HG03196 (cell line): ENCODE measurements around the gene SMO.
"Not testable (repeated sequence)": the region's sequence is repeated elsewhere in the genome, so short reads cannot be mapped to it uniquely, and the experiment has no call there.

ENCODE experiments used
- ATAC-seq: cut with Tn5 transposase; IDR thresholded peaks from one replicate; pipeline ENCODE4 v1.9.1; 2021; ENCODE audit not compliant: unreplicated experiment

Gene SMO

DNA sequence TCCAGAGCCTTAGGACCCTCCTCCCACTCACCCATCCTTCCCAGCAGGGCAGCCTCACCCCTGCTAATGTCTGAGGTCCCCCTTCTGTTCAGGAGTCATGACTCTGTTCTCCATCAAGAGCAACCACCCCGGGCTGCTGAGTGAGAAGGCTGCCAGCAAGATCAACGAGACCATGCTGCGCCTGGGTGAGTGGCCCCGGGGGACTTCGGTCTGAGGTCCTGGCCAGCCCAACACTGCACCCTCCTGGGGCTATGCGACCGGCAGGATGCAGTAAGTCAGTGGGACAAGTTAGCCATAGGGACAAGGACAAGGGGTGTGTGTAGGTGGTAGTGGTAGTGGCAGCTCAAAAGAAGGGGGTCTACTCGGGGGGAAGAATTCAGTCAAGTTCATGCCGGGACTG is 20.2 kb downstream of the SMO start:
- no peak for ATAC-seq

DNA sequence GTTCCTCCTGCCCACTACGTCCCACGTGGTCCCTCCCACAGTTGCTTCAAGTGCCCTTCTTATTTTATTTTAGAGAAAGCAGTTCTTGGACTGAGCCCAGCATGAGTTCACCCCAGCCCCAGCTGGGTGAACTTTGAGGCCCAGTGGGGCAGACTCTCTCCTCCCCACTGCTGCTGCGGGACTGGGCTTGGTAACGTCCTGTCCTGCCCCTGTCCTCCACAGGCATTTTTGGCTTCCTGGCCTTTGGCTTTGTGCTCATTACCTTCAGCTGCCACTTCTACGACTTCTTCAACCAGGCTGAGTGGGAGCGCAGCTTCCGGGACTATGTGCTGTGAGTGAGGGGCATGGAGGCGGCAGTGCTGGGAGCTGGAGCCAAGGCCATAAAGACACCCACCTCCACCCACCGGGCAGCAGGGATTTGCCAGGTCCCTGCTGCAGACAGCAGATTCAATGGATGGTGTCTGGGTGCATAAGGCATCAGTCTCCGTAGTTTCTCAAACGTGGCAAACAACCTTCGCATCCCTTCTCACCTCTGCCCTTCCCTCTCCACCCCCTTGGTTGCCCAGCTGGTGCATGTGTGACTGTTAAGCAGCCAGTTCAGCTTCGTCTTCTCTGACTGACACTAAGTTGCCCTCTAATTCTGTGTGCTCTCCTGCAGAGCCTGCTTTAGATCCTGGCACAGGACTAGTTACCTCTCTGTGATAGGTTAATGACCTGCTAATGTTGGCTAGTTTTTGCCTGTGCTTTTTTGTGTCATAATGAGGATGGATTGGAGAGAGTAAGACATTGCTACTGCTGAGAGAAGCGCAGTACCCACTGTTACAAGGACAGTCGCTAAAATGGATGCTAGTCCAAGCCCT is 20.9 kb downstream of the SMO start:
- ATAC-seq: no peak

DNA sequence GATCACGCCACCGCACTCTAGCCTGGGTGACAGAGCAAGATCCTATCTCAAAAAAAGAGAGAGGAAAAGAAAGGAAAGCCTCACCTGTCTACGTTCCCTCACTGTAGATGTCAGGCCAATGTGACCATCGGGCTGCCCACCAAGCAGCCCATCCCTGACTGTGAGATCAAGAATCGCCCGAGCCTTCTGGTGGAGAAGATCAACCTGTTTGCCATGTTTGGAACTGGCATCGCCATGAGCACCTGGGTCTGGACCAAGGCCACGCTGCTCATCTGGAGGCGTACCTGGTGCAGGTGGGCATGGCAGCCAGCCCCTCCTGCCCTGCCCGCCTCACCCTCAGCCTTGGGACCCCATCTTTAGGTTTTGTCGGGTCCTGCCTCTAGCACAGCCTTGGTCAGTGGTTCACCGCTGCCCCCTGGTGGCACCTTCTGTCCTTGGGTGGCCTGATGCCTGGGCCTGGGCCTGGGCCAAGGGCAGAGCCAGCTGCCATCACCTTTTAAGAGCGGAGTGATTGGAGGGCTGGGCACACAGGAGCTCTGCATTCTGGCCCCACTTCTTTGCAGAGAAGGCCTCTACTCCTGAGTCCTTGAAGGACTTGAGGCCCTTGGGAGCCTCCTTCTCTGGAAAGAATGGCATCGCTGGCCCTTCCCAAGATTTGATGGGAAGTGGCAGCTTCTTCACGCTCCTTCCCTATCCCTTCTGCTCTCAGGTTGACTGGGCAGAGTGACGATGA is 22.0 kb downstream of the SMO start:
- ATAC-seq: no peak

DNA sequence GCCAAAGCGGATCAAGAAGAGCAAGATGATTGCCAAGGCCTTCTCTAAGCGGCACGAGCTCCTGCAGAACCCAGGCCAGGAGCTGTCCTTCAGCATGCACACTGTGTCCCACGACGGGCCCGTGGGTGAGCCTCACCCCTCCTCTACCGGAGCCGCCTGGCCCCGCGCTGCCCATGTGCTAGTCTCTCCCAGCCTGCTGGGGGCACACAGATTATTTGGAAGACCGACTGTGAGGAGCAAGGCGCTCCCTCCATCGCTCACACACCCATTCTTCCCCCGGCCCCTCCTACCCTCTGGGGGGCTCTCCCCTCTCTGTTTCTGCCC is 22.5 kb downstream of the SMO start:
- ATAC-seq: no peak

DNA sequence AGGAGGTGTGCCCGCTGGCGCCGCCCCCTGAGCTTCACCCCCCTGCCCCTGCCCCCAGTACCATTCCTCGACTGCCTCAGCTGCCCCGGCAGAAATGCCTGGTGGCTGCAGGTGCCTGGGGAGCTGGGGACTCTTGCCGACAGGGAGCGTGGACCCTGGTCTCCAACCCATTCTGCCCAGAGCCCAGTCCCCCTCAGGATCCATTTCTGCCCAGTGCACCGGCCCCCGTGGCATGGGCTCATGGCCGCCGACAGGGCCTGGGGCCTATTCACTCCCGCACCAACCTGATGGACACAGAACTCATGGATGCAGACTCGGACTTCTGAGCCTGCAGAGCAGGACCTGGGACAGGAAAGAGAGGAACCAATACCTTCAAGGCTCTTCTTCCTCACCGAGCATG is 23.7 kb downstream of the SMO start:
- ATAC-seq: no peak

DNA sequence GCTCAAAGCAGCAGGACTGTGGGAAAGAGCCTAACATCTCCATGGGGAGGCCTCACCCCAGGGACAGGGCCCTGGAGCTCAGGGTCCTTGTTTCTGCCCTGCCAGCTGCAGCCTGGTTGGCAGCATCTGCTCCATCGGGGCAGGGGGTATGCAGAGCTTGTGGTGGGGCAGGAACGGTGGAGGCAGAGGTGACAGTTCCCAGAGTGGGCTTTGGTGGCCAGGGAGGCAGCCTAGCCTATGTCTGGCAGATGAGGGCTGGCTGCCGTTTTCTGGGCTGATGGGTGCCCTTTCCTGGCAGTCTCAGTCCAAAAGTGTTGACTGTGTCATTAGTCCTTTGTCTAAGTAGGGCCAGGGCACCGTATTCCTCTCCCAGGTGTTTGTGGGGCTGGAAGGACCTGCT is 24.2 kb downstream of the SMO start:
- ATAC-seq: no peak

DNA sequence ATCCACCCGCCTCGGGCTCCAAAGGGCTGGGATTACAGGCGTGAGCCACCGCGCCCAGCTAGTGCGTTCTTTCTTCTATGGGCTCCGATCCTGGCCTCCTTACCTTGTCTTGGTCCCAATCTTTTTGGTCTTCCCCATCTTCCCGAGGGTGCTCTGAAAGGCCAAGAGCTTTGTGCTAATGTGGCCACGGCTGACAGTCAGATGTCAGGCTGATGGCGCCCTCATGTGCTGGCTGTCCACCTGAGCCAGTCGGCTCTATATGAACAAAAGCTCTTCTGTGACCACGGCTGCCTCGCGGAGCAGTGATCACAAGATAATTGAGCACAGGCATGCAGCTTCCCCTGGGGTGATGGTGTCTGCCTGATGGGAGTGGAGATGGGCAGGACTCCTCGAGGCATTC is 25.4 kb downstream of the SMO start:
- ATAC-seq: no peak

DNA sequence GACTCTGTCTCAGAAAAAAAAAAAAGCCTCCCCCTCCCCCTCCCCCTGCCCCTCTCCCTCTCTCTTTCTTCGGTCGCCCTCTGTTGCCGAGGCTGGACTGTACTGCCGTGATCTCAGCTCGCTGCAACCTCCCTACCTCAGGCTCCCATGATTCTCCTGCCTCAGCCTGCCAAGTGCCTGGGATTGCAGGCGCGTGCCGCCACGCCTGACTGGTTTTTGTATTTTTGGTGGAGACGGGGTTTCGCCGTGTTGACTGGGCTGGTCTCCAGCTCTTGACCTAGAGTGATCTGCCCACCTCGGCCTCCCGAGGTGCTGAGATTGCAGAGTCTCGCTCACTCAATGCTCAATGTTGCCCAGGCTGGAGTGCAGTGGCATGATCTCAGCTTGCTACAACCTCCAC is 27.3 kb downstream of the SMO start:
- not testable (repeated sequence) for ATAC-seq

DNA sequence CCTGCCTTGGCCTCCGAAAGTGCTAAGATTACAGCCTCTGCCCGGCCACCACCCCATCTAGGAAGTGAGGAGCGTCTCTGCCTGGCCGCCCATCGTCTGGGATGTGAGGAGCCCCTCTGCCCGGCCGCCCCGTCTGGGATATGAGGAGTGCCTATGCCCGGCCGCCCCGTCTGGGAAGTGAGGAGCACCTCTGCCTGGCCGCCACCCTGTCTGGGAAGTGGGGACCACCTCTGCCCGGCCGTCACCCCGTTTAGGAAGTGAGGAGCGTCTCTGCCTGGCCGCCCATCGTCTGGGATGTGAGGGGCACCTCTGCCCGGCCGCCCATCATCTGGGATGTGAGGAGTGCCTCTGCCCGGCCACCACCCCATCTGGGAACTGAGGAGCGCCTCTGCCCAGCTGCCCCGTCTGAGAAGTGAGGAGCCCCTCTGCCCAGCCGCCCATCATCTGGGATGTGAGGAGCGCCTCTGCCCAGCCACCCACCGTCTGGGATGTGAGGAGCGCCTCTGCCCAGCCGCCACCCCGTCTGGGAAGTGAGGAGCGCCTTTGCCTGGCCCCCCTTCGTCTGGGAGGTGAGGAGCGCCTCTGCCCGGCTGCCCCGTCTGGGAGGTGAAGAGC is 27.8 kb downstream of the SMO start:
- ATAC-seq: not testable (repeated sequence)

DNA sequence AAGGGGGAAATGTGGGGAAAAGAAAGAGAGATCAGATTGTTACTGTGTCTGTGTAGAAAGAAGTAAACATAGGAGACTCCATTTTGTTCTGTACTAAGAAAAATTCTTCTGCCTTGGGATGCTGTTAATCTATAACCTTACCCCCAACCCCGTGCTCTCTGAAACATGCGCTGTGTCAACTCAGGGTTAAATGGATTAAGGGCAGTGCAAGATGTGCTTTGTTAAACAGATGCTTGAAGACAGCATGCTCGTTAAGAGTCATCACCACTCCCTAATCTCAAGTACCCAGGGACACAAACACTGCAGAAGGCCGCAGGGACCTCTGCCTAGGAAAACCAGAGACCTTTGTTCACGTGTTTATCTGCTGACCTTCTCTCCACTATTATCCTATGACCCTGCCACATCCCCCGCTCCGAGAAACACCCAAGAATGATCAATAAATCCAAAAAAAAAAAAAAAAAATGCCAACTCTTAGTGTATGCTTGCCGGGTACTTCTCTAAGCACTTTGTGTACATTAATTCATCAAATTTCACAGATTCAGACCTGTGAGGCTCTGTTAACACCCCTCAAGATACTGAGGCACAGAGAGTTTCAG is 28.5 kb downstream of the SMO start:
- not testable (repeated sequence) for ATAC-seq

DNA sequence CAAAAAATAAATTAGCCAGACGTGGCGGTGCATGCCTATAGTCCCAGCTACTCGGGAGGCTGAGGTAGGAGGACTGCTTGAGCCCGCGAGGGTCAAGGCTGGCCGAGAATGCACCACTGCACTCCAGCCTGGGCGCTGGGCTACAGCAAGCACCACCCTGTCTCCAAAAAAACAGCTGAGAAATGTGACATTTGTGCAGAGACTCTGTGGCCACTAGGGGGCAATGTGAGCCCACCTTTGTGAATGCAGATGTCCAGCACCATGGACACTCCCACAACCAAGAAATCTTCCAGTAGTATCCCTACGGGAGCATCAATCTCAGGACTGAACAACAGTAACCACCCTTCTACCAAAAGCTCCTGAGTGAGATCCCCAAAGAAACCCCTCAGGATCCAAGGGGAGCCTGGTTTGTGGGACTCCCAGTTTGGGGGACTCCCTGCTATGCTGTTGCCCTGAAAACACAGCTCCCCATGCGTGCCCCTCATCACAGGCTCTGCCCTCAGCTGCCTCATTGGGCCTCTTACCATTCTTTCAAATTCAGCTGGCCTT is 30.2 kb downstream of the SMO start:
- no peak for ATAC-seq

DNA sequence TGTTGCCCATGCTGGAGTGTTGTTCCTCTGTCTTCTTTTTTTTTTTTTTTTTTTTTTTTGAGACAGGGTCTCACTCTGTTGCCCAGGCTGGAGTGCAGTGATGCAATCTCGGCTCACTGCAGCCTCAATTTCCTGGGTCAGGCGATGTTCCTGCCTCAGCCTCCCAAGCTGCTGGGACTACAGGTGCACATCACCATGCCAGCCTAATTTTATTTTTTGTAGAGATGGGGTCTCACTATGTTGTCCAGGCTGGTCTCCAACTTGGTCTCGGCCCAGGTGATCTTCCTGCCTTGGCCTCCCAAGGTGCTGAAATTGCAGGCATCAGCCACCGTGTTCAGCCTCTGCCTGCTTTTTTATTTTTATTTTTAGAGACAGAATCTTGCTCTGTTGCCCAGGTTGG is 30.7 kb downstream of the SMO start:
- not testable (repeated sequence) for ATAC-seq

DNA sequence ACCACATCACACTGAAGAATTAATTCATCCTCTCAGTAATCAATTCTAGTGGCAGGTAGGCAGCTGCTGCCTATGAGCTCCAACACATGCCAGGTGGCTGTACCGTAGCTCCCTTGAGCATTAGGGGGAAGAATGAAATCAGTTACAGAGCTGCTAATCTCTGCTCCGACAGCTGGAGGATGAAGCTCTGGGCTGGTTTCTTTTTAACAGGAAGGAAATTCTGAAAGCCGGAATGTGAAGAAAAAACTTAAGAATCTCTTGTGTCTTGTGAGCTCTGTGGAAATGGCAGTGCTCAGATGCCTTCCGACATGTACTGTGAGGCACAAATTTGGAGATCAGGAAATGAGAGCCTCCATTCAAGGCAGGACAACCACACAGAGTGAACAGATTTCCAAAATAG is 33.6 kb downstream of the SMO start:
- ATAC-seq: no peak

DNA sequence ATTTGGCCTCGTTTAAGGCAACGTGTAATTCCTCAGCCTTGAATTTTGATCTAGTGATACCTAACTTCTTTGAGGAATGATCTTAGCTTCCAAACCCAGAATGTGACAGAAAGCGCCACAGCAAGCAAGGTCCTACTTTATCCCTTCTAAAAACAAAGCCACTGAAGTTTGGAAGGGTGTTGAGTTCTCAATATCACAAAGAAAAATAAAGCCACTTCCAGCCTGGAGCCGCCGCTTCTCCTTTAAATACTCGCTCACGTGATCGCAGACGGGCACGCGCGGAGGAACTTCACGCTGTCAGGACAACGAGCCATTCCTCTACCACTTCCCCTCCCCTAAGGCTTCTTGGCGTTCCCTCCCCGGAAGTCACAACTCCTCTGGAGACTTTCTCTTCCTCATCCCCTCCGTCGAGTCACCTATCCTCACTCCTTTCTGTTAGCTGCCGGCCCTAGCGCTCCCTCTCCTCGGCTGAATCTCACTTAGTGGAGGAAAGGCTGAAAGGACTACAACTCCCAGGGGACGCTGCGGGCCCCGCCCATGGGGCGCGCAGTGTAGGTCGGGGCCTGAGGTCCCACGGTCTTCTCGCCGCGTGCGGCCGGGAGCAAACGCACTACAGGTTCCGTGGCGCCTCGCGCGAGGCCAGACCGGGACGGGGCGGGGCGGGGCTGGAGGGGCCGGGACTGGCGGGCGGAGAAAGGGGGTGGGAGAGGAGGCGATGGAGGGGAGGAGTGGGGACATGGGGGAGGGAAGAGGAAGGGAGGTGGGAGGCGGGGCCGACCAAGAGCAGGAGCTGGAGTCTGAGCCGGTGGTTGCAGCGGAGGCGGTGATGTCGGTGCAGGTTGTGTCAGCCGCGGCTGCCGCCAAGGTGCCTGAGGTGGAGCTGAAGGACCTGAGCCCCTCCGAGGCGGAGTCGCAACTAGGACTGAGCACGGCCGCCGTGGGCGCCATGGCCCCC is 36.1 kb downstream of the SMO start, which contains the start of gene AHCYL2:
Gene AHCYL2, plus strand, starts transcription at position 780 of the 955 bp plus-strand sequence.
- ATAC-seq: peak; percentile 90

DNA sequence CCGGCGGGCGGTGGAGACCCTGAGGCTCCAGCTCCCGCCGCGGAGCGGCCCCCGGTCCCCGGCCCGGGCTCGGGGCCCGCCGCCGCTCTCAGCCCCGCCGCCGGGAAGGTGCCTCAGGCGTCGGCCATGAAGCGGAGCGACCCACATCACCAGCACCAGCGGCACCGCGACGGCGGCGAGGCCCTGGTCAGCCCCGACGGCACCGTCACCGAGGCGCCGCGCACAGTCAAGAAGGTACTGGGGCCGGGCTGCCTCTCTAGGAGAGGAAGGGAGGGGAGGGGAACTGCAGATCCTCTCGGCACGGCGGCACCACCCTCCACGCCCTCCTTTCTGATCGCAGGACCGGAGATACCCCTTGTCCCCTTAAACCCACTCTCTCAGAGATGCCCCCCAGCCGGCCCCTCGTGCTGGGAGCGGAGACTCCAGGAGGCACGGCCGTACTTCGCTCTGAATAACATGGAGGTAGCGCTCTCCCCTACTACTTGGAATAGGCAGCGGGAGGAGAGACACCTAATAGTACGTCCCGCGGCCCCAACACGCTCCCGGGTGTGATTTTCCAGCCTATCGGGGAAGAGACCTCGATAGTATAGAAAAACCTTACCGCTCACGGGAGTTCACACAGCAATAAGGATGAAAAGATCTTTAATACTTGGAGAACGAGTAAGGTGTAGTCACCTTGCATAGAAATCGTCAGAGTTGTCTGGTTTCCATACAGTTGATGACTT is 36.9 kb downstream of the SMO start:
- ATAC-seq: peak; percentile 42

DNA sequence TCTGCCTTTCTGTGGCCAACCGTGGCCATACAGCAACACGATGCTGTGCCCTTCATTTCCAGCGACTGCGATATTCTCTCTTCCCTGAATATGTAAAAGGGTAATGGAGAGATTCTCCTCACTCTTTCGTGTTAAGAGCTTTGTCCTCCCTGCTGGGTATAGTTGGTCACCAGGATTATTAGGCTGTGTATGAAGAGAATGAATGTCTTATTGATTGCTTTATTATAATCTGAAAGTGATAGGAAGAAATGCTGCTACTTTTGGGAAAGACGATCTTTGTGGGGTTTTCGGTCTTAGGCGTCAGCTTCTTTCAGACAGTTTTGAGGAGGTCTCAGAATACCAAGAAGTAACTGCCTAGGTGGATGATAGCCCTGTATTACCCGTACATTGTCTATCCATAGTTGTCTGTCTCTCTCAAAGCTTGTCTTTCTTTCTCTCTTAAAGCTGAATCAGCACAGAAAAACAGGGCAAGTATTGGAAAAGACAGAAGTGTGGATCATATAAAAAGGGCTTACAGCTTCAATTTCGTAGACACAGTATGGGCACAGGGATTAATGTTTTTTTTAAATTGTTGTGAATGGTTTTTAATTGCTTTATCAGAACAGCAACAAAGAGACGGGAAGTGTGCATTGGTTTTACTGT is 37.6 kb downstream of the SMO start:
- ATAC-seq: no peak

DNA sequence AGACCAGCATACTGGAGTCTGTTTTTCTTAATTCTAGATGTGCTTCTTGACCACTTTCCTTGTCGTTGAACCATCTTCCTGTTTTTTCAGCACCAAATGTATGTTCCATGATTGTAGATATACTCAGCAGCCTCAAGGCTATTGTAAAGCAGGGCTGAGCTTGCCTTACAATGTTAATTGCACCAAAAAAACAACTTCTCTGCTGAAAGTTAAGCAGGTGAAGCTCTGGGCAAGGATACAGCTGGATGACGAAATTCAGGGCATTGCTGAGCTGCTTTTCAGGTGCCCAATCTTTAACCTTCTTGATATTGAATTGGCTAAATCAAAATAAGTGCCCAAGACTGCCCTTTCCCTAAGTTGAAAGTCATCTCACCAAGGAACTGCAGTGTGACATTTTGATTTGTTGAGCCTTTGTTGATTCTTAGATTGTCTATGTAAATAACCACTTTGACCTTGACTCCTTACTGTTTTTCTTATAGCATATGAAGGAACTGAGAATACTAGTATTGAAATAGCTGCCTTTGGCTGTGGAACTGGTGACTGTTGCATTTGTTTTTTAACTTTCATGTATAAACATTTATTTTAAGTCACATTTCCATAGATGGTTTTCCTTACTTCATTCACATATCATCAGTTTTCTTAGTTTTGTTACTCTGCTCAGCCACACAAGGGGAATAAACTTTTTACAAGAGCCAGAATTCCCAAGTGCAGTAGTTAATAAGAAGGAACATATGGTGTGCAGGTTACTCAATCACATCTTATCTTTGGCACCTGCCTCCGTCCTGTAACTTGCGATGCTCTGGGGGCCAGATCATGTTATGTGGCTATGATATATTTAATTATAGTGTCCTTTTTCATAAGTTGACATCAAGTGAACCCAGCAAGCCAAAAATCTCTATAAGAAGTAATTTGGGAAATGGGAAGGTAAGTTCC is 39.5 kb downstream of the SMO start:
- no peak for ATAC-seq

DNA sequence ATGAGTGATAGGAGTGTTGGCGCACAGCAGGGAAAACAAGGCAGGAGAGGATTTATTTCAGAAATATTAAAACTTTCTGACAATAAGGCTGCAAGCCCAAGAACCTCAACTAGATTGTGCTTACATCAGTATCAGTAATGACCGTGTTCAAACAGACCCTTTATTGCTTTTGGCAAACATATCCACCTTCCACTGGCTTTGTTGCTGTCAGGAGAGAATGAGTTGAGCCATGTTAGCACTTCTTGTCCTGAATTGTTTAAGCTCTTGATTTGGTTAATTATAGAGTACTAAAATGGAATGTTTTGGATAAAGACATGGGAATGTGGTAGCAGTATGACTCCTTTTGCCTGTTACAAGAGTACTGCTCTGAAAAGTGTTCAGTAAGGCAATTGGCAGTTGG is 40.2 kb downstream of the SMO start:
- ATAC-seq: no peak
